GM21447 (cell line): ENCODE measurements around the gene ZNF311.
A peak's percentile ranks its signal among the peaks of the same experiment; 100 is the strongest.
"Not testable (repeated sequence)": the region's sequence is repeated elsewhere in the genome, so short reads cannot be mapped to it uniquely, and the experiment has no call there.

Experiments used
- ATAC-seq: cut with Tn5 transposase; IDR thresholded peaks from one replicate; pipeline ENCODE4 v1.9.1; 2021; ENCODE audit not compliant: unreplicated experiment

Gene ZNF311

DNA sequence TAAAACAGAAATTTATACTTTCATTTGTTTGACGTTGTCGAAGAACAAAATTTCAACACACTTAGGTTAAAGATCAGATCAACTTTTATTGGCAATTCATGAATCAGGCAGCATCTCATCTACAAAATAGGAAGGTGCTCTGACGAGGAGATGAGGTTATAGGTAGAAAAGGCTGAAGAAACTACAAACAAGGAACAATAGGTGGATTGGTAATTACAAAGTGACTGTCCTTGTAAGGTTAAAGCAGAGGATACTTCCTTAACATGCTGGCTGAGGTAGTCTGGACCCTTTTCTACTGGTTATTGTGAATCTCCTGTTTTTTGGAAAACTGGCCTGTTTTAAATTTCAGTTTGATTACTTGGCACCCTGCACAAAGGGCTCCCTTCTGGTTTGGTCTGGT lies 48.8 kb downstream of the ZNF311 start:
- no peak for ATAC-seq

DNA sequence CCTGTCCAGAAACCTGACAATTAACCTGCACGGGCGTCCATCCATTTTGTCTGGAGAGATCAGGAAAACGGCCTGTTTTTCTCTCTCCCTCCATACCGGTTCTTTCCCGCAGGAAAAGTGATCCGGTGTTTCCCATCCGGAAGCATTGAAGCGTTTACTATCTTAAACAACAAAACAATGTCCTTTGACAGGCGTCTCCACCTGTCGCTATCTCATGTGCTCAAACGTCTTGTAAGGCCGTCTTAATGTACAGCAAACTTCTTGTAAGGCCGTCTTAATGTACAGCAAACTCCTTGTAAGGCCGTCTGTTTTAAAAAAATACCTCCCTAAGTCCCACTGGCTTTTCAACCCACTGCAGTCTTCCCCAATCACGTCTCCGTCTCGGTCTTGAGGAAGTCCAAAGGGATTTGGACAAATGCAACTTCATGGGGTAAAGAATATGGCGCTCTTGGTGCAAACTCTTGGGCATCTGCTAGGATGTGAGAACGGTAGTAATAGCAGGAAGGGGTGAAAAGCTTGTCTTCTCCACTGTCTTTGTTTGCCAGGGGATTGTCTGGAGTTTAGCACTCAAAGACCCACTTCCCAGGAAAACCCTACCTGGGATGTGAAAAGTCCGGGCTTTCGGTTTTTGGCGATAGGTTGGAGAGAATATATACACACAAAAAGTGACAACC lies 51.4 kb downstream of the ZNF311 start:
- no peak for ATAC-seq

DNA sequence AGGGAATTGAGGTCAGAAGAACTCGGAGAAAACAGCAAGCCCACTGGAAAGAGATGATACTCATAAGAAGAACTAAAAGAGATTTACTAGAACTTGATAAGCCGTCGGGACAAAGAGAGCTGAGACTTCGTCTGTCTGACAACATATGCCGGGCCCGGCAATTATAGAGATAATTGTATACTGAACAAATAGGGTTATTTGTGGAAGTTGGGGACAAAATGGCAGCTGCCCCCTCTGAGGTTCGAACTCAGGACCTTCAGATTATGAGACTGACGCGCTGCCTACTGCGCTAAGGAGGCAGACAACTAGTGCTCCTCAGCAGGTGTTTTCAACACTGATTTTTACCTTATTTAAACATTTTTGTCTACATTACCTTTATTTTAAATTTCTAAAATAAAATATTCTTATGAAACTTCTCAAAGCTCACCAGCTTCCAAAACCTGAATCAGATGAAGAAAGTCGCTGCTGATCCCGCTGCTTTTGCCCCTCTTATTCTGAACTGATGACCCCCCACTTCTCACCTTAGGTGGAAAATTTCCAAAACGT lies 52.0 kb downstream of the ZNF311 start:
- peak; percentile 61 for ATAC-seq

- ATAC-seq, result not testable (repeated sequence)
Observed at GRCh38 chr6:28949656-28950195, 55.4 kb downstream of the ZNF311 start.

DNA sequence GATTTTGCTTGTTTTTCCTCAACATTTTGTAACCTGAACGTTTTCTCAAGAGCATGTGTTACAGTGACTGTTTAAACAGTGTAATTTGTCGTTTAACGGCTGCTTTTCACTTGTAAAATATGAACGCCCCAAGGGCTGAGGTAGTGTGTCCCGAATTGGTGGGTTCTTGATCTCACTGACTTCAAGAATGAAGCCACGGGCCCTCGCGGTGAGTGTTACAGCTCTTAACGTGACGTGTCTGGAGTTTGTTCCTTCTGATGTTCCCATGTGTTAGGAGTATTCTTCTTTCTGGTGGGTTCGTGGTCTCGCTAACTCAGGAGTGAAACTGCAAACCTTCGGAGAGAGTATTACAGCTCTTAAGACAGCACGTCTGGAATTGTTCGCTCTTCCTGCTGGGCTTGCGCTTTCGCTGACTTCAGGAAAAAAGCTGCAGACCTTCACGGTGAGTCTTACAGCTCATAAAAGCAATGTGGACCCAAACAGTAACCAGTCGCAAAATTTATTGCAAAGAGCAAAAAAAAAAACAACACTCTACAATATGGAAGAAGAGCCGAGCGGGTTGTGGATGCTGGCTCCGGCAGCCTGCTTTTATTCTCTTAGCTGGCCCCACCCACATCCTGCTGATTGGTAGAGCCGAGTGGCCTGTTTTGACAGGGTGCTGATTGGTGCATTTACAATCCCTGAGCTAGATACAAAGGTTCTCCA lies 56.2 kb downstream of the ZNF311 start:
- no peak for ATAC-seq

DNA sequence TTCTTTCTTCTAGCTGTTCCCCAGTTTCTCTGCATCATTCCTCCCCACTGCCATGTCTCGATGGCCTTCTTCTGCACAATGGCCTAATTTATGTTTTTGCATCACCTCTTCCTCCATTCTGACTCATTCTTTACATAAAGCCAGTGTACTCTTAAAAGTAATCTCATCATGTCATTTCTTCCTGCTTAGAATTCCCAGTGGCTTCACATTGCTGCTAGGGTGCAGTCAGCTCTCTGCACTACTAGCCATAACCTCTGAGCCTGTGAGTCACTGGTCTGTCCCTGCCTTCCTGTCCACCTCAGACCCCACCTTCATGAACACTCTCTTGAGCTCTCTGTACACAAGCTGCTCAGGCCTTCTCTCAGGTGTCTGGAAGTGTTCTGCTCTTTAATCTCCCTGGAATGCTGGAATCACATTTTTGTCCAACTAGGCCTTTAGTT lies 57.3 kb downstream of the ZNF311 start:
- ATAC-seq, result no peak

DNA sequence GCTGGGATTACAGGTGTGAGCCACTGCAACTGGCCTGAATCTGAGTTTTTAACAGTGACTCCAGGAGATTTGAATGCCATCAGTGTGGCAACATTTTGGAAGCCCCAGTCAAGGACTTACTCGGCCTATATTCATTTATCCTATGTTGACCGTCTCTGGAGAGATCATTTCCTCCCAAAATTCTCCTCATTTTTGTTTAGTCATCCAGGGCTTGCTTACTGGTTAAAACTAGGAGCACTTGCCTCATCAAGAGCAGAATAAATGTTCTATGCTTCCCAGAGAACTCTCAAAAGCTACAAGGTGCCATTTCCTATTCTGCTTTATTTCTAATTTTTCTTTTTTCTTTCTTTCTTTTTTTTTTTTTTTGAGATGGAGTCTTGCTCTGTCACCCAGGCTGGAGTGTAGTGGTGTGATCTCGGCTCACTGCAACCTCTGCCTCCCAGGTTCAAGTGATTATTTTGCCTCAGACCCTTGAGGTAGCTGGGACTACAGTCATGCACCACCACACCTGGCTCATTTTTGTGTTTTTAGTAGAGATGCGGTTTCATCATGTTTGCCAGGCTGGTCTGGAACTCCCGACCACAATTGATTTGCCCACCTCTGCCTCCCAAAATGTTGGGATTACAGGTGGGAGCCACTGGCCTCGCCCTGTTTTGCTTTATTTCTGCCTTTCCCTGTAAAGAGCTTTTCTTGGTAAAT lies 57.9 kb downstream of the ZNF311 start:
- no peak for ATAC-seq

DNA sequence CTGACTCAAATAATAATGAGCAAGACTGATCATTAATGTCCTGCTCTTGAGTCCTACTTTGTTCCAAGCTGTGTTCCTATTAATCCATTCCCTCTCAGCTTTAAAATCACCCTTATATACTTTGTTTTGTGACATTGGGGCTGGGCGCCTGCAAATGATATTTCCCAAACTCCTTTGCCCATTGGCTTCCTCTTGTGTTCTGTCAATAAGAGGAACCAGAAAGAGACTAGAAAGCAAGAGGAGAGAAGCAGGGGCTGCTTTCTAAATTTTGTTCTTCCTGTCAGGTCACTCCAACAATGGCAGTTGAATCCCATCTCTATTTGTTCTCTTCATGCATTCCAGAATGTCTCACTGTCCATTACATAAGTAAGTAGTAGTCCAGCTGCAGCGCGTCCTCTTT lies 59.8 kb downstream of the ZNF311 start:
- ATAC-seq, result no peak
